ENCODE measurements around the gene FLRT2.

- TF ChIP-seq CTCF (conservative IDR thresholded peaks at IDR 0.05; ENCODE audit: low read depth, low read length) (no peak), EZH2phosphoT487 (IDR thresholded peaks at IDR 0.05; ENCODE audit: borderline replicate concordance, low read length) (no peak), EZH2 (IDR thresholded peaks at IDR 0.05; ENCODE audit: low read length, unreplicated experiment) (no peak)
Observed at GRCh38 chr14:85537526-85537925, 7.6 kb downstream of the FLRT2 start.

All from PC-3 (cell line).